ENCODE data around the gene RBM12. TPM values are rescaled to one million over a fixed set of nuclear protein-coding genes. Genes with fewer than 3 reads are reported as not detected.

Gene RBM12
- total RNA-seq, 1 experiment from 2014 or later, result 100 TPM

- Histone ChIP-seq H3K27ac (ENCODE audit: low read length) (peak overlapping the region; percentile 93), H3K9me3 (ENCODE audit: control insufficient read depth, insufficient read depth, low read depth, low read length) (no peaks in the 10 kb centered on the region), H3K4me3 (ENCODE audit: low read depth in 2 of 2, low read length in 2 of 2) (peak overlapping the region; percentile 80 to 86), H3K4me1 (ENCODE audit: control insufficient read depth, insufficient read depth, low read length) (peaks cover 21% of the 10 kb centered on the region), H3K27me3 (ENCODE audit: control insufficient read depth, insufficient read depth, low read length) (no peaks in the 10 kb centered on the region), H3K36me3 (ENCODE audit: control insufficient read depth, insufficient read depth, low read length) (peaks cover 21% of the 10 kb centered on the region)
- BruUV-seq (replicated peaks), result TSS peak; percentile 56
- ChIA-PET CTCF (no interaction called here), POLR2A (no interaction called here)
- ATAC-seq, result peak; percentile 55
- in situ Hi-C loops (cut with HindIII; ENCODE audit: low pct_unique_long_range_greater_than_20kb, low sequenced_read_pairs) (no loop called here), intact Hi-C loops (cut with micrococcal nuclease; ENCODE audit: unreplicated experiment) (no loop called here)
- no peak for DNase-seq (ENCODE audit: low read depth, low spot score)
- no peak for TF ChIP-seq SIN3A (IDR thresholded peaks at IDR 0.05; ENCODE audit: borderline replicate concordance, insufficient read depth, low read depth, low read length)
- no peak for TF ChIP-seq CTCF (IDR thresholded peaks at IDR 0.05)
- no peak for TF ChIP-seq REST (IDR thresholded peaks at IDR 0.05; ENCODE audit: insufficient read depth in 1 of 2, low read depth in 2 of 2, low read length in 1 of 2)
- TF ChIP-seq POLR2AphosphoS5 (IDR thresholded peaks at IDR 0.05; ENCODE audit: low read depth, low read length), result no peak
- no peak for TF ChIP-seq TCF7L2 (IDR thresholded peaks at IDR 0.05; ENCODE audit: low read depth, low read length)
Observed at GRCh38 chr20:35698298-35699126, 33.8 kb upstream of the RBM12 start.

- in situ Hi-C loops (cut with HindIII; ENCODE audit: low pct_unique_long_range_greater_than_20kb, low sequenced_read_pairs) (no loop called here), intact Hi-C loops (cut with micrococcal nuclease; ENCODE audit: unreplicated experiment) (no loop called here)
- Histone ChIP-seq H3K4me3 (ENCODE audit: low read depth in 2 of 2, low read length in 2 of 2) (peak overlapping the region; percentile 80 to 86), H3K9me3 (ENCODE audit: control insufficient read depth, insufficient read depth, low read depth, low read length) (no peaks in the 10 kb centered on the region), H3K27ac (ENCODE audit: low read length) (peak overlapping the region; percentile 93), H3K27me3 (ENCODE audit: control insufficient read depth, insufficient read depth, low read length) (no peaks in the 10 kb centered on the region), H3K36me3 (ENCODE audit: control insufficient read depth, insufficient read depth, low read length) (peaks cover 15% of the 10 kb centered on the region), H3K4me1 (ENCODE audit: control insufficient read depth, insufficient read depth, low read length) (peaks cover 18% of the 10 kb centered on the region)
- DNase-seq (ENCODE audit: low read depth, low spot score) (no peak), ATAC-seq (no peak)
- BruUV-seq (replicated peaks), result no TSS peak
- ChIA-PET CTCF (no interaction called here), POLR2A (interaction anchor here (0.6 kb wide), 1 partner anchor 184 kb away, joined by 3 read pairs; no protein-coding TSS in a partner anchor)
- no peak for TF ChIP-seq SIN3A (IDR thresholded peaks at IDR 0.05; ENCODE audit: borderline replicate concordance, insufficient read depth, low read depth, low read length)
- TF ChIP-seq POLR2AphosphoS5 (IDR thresholded peaks at IDR 0.05; ENCODE audit: low read depth, low read length), result no peak
- no peak for TF ChIP-seq REST (IDR thresholded peaks at IDR 0.05; ENCODE audit: insufficient read depth in 1 of 2, low read depth in 2 of 2, low read length in 1 of 2)
- TF ChIP-seq CTCF (IDR thresholded peaks at IDR 0.05), result no peak
- TF ChIP-seq TCF7L2 (IDR thresholded peaks at IDR 0.05; ENCODE audit: low read depth, low read length), result no peak
Observed at GRCh38 chr20:35697696-35698297, 33.1 kb upstream of the RBM12 start.
